ENCODE results near the gene MRC2. TPM values are rescaled to one million over a fixed set of nuclear protein-coding genes. Genes with fewer than 3 reads are reported as not detected.

Gene MRC2
- total RNA-seq, 4 donors from 2014 or later: 10.6 to 40.5 (median 21.6) TPM

GRCh38 chr17:62600805-62601204, 26.7 kb upstream of the MRC2 start:
- TF ChIP-seq CTCF (IDR thresholded peaks at IDR 0.05; ENCODE audit: low read depth): no peak

GRCh38 chr17:62601471-62601870, 26.0 kb upstream of the MRC2 start:
- no peak for TF ChIP-seq CTCF (IDR thresholded peaks at IDR 0.05; ENCODE audit: low read depth)

- TF ChIP-seq CTCF (IDR thresholded peaks at IDR 0.05; ENCODE audit: low read depth): no peak
These were observed 21.9 kb upstream of the MRC2 start for GRCh38 chr17:62605588-62605987.

GRCh38 chr17:62611292-62611691, 16.2 kb upstream of the MRC2 start:
- no peak for TF ChIP-seq CTCF (IDR thresholded peaks at IDR 0.05; ENCODE audit: low read depth)

GRCh38 chr17:62611728-62612127, 15.7 kb upstream of the MRC2 start:
- TF ChIP-seq CTCF (IDR thresholded peaks at IDR 0.05; ENCODE audit: low read depth): no peak

GRCh38 chr17:62614142-62614541, 13.3 kb upstream of the MRC2 start:
- no peak for TF ChIP-seq CTCF (IDR thresholded peaks at IDR 0.05; ENCODE audit: low read depth)

GRCh38 chr17:62615503-62615902, 12.0 kb upstream of the MRC2 start:
- TF ChIP-seq CTCF (IDR thresholded peaks at IDR 0.05; ENCODE audit: low read depth): no peak
